Measurements from ENCODE around the gene SAMD4B. TPM values are rescaled to one million over a fixed set of nuclear protein-coding genes. Genes with fewer than 3 reads are reported as not detected.

The SAMD4B gene
- total and polyA plus RNA-seq, 9 of the 15 experiments (the other 6 are each of a cell fraction or from before 2014, with no cell fraction given) = 3.4 to 90.5 (median 38.0) TPM

GRCh38 chr19:39412100-39412866 is 70.1 kb downstream of the SAMD4B start, which contains the start of gene PLEKHG2 (continued):
- TF ChIP-seq, protein P1, sequence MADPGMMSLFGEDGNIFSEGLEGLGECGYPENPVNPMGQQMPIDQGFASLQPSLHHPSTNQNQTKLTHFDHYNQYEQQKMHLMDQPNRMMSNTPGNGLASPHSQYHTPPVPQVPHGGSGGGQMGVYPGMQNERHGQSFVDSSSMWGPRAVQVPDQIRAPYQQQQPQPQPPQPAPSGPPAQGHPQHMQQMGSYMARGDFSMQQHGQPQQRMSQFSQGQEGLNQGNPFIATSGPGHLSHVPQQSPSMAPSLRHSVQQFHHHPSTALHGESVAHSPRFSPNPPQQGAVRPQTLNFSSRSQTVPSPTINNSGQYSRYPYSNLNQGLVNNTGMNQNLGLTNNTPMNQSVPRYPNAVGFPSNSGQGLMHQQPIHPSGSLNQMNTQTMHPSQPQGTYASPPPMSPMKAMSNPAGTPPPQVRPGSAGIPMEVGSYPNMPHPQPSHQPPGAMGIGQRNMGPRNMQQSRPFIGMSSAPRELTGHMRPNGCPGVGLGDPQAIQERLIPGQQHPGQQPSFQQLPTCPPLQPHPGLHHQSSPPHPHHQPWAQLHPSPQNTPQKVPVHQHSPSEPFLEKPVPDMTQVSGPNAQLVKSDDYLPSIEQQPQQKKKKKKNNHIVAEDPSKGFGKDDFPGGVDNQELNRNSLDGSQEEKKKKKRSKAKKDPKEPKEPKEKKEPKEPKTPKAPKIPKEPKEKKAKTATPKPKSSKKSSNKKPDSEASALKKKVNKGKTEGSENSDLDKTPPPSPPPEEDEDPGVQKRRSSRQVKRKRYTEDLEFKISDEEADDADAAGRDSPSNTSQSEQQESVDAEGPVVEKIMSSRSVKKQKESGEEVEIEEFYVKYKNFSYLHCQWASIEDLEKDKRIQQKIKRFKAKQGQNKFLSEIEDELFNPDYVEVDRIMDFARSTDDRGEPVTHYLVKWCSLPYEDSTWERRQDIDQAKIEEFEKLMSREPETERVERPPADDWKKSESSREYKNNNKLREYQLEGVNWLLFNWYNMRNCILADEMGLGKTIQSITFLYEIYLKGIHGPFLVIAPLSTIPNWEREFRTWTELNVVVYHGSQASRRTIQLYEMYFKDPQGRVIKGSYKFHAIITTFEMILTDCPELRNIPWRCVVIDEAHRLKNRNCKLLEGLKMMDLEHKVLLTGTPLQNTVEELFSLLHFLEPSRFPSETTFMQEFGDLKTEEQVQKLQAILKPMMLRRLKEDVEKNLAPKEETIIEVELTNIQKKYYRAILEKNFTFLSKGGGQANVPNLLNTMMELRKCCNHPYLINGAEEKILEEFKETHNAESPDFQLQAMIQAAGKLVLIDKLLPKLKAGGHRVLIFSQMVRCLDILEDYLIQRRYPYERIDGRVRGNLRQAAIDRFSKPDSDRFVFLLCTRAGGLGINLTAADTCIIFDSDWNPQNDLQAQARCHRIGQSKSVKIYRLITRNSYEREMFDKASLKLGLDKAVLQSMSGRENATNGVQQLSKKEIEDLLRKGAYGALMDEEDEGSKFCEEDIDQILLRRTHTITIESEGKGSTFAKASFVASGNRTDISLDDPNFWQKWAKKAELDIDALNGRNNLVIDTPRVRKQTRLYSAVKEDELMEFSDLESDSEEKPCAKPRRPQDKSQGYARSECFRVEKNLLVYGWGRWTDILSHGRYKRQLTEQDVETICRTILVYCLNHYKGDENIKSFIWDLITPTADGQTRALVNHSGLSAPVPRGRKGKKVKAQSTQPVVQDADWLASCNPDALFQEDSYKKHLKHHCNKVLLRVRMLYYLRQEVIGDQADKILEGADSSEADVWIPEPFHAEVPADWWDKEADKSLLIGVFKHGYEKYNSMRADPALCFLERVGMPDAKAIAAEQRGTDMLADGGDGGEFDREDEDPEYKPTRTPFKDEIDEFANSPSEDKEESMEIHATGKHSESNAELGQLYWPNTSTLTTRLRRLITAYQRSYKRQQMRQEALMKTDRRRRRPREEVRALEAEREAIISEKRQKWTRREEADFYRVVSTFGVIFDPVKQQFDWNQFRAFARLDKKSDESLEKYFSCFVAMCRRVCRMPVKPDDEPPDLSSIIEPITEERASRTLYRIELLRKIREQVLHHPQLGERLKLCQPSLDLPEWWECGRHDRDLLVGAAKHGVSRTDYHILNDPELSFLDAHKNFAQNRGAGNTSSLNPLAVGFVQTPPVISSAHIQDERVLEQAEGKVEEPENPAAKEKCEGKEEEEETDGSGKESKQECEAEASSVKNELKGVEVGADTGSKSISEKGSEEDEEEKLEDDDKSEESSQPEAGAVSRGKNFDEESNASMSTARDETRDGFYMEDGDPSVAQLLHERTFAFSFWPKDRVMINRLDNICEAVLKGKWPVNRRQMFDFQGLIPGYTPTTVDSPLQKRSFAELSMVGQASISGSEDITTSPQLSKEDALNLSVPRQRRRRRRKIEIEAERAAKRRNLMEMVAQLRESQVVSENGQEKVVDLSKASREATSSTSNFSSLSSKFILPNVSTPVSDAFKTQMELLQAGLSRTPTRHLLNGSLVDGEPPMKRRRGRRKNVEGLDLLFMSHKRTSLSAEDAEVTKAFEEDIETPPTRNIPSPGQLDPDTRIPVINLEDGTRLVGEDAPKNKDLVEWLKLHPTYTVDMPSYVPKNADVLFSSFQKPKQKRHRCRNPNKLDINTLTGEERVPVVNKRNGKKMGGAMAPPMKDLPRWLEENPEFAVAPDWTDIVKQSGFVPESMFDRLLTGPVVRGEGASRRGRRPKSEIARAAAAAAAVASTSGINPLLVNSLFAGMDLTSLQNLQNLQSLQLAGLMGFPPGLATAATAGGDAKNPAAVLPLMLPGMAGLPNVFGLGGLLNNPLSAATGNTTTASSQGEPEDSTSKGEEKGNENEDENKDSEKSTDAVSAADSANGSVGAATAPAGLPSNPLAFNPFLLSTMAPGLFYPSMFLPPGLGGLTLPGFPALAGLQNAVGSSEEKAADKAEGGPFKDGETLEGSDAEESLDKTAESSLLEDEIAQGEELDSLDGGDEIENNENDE (IDR thresholded peaks at IDR 0.05; ENCODE audit: low read depth, low read length) = no peak
- TF ChIP-seq STAT5A (IDR thresholded peaks at IDR 0.05; ENCODE audit: borderline replicate concordance, low read length) (no peak; the same call in 1 of the 2 replicates), MTA3 (IDR thresholded peaks at IDR 0.05; ENCODE audit: borderline replicate concordance) (peak; percentile 69; the same call in 1 of the 2 replicates), ZC3H8 (IDR thresholded peaks at IDR 0.05) (no peak), LARP7 (IDR thresholded peaks at IDR 0.05) (no peak), EWSR1 (IDR thresholded peaks at IDR 0.05; ENCODE audit: borderline replicate concordance, low read depth, partially characterized antibody) (no peak), ILK (tag; IDR thresholded peaks at IDR 0.05; ENCODE audit: borderline replicate concordance, low read depth) (no peak), CEBPG (CRISPR knock-in tag; IDR thresholded peaks at IDR 0.05) (peak; percentile 98), CEBPG (tag; conservative IDR thresholded peaks at IDR 0.05 in 1 of 2, IDR thresholded peaks at IDR 0.05 in 1 of 2) (peak; percentile 99), ZNF395 (CRISPR knock-in tag; IDR thresholded peaks at IDR 0.05) (no peak; the same call in 1 of the 2 replicates), SMAD2 (IDR thresholded peaks at IDR 0.05; ENCODE audit: low read depth, low read length) (no peak)
- TF ChIP-seq, protein P2, sequence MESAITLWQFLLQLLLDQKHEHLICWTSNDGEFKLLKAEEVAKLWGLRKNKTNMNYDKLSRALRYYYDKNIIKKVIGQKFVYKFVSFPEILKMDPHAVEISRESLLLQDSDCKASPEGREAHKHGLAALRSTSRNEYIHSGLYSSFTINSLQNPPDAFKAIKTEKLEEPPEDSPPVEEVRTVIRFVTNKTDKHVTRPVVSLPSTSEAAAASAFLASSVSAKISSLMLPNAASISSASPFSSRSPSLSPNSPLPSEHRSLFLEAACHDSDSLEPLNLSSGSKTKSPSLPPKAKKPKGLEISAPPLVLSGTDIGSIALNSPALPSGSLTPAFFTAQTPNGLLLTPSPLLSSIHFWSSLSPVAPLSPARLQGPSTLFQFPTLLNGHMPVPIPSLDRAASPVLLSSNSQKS (CRISPR knock-in tag; IDR thresholded peaks at IDR 0.05) = no peak

Data from K562 (cell line).